Measurements from ENCODE around the gene TWF2. TPM values are rescaled to one million over a fixed set of nuclear protein-coding genes. Genes with fewer than 3 reads are reported as not detected.

Gene TWF2
- polyA plus RNA-seq, 3 donors, result 23.1 to 28.6 (median 25.2) TPM

DNA sequence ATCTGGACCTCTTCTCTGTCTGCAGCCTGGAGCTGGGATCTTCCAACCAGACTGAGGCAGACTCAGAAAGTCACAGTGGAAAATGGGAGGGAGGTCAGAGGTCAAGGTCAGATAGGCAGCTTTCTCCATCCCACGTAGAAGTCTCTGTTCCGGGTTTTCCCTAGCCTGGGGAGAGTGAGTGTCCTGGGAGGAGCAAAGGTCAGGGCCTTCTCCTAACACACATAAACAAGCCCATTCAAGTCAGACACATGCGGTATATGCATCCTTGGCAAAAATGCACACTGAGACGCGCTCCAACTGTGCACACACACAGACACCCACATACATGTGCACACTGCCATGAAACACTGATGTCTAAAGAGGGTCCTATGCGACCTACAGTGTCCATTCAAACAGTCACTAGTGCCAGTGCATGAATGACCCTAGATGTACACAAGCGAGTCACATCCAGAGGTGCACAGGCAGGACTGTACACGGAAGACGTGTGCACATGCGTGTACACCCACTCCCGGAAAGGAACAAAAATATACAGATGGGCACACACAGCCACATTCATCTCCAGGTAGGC is 681 bp downstream of the TWF2 start:
- DNase-seq (ENCODE audit: low read depth in 3 of 3, low spot score in 2 of 3), result no peak

DNA sequence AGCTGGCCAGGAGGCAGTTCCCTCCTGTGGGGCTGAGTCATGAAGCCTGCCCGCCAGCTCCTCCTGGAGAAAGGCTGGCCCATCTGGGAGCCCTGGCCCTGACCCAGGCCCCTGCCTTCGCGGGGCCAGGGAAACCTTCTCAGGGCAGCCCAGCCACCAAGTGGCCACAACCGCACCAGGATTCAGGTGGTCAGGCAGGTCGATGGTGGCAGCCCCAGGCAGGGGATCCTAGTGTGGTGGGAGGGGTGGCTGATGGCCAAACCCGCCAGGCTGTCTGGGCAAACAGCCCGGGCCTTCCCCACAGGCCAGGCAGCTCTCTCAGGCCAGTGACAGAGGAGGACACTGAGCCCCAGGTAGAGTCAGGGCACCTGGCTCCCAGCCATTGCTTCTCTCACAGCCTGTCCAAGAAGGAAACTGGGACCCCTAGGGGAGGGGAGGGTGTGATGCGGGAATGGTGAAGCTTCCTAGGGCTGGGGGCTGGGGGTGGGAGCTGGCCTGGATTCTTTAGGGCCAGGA is 1.2 kb downstream of the TWF2 start:
- no peak for DNase-seq (ENCODE audit: low read depth in 3 of 3, low spot score in 2 of 3)

DNA sequence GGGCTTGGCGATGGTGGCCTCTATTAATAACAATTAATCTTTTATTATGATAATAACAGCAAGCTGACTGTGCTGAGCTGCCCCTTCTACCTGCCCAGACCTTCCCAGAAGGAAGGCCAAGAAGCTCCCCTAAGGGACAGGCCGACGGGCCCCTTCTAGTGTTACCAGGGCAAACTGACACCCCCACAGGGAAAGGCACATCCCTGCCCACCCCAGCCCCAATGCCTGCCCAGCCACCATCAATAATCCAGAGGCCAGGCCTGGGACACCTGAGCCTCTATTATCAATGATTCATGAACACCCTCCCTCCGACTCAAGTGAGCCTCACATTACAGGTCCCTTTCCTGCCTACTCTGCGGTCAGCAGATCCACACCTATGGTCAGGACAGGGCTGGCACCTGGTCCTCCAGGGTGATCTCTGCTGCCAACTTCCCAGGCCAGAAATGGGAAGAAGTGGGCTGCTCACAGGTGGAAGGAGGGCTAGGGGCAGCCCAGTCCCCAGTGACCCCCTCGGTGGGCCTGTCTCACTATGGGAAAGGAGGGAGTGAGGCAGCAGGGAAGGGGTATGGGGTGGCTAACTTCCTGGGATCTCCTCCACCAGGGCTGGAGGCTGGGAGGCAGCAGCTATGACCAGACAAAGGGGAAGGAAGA is 1.8 kb downstream of the TWF2 start:
- DNase-seq (ENCODE audit: low read depth in 3 of 3, low spot score in 2 of 3), result no peak

DNA sequence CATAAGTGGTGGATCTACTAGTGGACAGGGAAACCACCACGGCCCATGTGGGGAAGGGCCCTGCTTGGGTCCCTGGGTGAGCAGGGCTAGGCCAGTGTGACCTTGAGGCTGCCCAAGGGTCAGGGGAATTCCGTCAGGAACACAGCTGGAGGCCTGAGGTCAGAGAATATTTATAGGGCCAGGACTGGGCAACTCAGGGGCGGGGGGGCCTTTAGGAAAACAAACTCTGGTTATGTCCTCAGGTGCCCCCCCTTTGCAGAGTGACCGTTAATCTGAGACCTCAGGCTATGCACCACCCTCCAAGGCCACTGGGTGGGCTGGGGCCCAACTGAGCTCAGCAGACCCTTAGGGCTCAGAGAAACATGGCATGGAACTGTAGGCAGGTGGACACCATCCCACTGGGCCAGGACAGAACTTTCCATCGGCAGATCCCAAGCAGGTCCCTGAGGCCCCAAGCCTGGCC is 2.5 kb downstream of the TWF2 start:
- no peak for DNase-seq (ENCODE audit: low read depth in 3 of 3, low spot score in 2 of 3)

DNA sequence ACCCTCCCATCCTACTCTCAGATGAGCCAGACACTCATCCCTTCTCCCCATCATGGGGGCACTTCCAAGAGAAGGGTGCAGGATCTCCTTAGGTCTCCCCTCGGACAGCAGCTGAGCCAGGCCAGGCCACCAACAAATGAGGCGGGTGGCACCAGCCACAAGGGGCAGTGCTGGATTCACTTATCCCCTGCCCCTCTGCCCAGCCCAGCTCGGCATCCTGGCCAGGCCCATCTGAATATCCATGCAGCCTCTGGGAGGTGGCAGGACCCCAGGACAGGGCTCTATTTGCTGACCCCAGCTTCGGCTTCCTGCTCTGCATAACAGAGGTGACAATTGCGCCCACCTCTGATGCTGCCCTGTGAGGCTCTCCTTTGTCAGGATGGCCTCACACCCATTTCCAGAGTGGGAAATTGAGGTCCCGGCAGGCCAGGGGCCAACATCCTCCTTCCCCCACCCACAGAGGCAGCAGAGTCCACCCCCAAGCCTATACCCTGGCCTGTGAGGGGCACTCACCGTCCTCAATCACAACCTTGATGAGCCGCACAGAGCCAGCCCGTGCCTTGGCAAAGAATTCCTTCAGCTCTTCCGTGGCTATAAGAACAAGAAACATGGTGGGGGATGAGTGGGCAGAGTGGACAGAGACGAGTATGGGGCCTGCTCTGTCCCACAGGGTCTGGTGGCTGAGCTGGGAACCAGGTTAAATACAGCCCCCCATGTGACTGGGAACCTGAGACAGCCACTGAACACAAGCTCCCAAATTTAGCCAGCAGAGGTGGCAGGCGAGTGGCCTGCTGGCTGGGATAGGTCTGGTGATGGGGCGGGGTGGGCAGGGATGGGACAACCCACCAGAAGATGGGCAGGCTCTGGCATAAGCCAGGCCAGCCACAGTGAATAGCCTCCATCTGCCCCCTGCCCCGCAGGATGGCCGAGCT is 4.2 kb downstream of the TWF2 start:
- no peak for DNase-seq (ENCODE audit: low read depth in 3 of 3, low spot score in 2 of 3)

DNA sequence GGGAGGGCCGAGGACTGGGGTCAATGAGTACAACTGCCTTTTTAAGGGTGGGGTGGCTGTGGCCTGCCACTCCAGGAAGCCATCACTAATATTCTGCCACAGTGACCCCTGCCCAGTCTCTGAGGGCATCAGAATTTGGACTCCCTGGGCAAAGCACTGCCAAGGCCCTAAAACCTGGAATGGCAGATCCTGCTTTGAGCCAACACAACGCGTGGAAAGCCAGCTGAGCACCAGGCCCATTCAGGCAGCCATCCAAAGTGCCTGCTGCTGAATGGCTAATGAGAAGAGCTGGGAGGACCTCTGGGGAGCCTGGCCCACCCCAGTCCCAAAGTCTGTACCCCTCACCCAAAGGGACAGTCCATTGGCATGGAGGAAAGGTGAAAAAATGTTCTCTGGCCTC is 5.0 kb downstream of the TWF2 start:
- no peak for DNase-seq (ENCODE audit: low read depth in 3 of 3, low spot score in 2 of 3)

DNA sequence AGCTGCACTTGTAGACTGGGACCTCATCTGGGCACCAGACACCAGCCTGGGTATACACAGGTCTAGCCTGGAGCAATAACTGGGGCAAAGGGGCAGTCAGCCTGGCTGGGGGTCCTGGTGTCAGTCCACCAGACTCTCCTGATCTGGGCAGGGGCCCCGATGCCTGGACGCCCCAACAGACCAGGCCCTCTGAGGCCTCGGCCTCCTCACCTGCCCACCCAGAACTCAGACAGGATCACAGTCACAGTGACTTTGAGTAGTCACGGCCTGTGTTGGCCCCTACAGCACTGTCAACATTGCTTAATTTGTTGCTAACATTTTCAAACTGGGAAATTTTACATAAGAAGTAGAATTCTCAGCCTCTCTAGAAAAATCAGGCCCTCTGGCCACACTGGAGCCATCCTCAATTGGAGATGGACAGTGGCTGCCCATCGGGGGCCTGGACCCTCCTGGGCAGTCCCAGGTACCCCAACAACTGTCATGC is 5.8 kb downstream of the TWF2 start:
- DNase-seq (ENCODE audit: low read depth in 3 of 3, low spot score in 2 of 3), result no peak

DNA sequence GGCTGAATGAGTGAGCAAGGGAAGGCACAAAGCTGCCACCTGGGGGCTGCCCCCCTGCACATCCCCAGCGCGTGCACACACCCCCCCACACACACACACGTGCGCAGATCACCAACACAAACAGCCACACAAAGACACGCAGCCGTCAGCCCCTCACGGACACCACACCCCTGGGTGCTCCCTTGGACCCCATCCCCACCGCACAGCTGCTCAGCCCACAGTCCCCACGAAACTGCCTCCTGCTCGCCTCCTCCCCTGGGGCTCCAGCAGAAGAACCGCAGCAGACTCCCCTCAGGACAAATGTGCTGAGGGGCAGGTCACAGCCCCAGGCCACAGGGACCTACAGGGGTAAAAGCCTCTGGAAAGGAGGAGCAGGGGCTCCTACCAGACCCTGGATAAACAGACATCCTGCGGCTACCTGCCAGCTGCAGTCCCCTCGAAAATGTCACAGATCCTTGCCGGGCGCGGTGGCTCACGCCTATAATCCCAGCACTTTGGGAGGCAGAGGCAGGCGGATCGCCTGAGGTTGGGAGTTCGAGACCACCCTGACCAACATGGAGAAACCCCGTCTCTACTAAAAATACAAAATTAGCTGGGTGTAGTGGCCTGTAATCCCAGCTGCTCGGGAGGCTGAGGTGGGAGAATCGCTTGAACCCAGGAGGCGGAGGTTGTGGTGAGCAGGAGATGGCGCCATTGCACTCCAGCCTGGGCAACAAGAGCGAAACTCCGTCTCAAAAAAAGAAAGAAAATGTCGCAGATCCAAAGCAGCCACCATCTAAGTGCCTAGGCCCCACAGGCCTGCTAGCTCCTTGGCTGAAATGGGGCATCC is 6.5 kb downstream of the TWF2 start:
- DNase-seq (ENCODE audit: low read depth in 3 of 3, low spot score in 2 of 3), result no peak

DNA sequence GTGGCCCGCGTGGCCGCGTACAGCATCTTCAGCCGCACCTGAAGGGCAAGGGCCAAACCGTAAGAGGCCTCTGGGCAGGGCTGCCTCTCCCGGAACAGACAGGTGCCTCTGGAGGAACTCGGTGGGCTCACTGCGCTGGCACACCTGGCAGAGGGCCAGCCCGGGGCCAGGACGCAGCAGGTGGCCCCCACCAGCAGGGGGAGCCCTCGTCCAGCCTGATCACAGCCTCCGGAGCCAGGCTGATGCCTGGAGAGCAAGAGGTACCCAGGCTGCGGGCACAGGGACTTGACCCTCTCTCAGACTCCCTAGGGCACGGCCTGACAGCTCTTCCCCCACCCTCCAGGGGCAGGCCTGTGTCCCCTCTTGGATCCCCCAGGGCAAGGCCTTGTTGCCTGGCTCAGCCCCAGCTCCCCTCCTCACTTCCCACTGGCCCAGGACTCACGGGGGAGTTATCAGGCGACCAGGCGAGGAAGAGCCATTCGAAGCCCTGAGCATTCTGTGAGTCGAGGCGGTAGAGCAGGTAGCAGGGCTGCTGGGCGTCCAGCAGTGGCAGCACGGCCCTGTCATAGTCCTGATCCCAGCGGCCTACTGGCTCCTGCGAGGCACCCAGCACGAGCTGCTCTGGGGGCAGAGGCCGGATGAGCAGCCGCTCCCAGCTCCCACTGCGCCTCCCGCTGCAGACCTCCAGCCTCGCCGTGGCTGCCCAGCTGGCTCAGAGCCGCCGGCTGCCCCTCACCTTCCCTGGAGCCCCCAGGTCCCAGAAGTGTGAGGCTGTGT is 7.3 kb downstream of the TWF2 start:
- DNase-seq (ENCODE audit: low read depth in 3 of 3, low spot score in 2 of 3), result no peak

DNA sequence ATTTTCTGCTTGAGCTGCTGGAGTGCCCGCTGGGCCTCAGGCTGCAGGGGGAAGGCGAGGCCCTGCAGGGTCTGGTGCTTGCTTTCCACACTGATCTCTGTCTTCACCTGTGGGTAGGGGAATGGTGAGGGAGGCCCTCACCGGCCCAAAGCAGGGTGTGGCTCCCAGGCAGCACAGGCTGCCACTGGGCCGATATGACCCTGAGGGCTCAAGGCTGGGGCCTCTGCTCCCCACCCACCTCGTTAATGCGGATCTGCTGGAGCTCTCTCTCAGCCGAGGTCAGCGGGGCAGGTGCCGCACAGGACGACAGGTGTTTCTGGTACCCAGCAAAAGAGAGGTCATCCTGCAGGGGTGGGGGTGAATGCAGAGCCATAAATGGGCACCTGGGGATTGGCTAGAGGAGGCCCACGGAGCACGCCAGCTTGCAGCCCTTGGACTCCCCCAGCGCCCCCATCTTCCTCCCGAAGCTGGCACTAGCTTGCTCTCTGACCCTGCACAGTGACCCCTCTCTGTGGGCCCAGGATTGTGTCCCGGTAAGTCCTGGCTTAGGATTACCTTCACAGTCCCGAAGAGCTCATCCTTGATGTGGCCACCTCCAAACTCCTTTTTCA is 8.0 kb downstream of the TWF2 start:
- no peak for DNase-seq (ENCODE audit: low read depth in 3 of 3, low spot score in 2 of 3)

DNA sequence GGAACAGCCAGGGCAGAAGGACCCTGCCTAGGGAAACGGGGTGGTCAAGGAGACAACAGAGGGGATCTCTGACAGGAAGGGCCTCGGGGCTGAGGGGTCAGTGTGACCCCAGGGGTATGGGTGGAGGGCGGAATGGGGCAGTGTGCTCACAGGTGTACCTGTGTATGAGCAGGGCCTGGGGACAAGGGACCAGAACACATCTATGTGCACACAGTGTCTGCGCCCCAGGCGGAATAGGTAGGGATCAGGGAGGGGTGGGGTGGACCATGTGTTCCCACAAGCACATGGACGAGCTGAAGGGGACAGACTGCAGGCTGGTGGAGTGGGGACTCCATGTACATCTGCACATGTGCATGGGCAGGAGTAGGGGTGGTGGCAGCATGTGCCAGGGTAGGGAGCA is 8.5 kb downstream of the TWF2 start:
- DNase-seq (ENCODE audit: low read depth in 3 of 3, low spot score in 2 of 3), result no peak

DNA sequence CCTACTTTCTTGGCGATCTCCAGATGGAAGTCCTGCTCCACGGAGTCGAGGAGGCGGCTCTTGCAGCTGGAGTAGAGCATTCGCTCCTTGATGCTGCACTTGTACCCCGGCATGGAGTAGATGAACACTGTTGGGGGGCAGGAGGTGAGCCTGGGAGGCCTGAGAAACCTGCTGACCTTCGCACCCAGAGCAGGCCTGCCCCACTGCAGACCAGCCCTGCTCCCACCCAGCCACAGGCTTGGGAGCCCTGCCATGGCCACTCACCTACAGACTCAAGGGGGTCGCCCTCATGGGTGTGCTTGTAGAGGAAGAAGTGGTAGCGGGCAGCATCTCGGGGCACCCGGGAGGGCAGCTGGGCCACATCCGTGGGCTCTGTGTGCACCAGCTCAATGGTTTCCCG is 9.3 kb downstream of the TWF2 start:
- no peak for DNase-seq (ENCODE audit: low read depth in 3 of 3, low spot score in 2 of 3)

DNA sequence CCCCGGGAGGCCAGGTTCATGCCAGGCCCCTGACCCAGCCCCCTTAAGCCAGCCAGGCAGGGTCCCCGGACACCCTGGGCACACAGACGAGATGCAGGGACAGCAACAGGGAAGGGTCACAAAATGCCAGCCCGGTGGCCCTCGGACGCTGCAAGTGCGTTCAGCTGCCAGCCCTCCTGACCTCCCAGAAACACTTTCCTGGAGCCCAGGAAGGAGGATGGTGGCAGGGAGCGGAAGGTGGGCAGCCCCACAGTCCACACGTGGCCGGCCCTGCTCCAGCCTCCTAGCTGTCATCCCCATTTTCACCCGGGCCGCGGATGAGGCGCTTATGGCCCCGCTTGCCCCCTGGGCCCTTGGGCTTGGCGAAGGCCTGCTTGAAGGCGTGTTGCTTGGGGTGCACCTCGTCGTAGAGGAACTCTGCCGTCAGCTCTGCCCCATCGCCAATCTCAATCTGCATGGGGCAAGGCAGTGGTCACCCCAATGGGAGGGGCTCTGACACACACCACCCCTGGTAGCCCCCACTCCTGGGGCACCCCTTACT is 10.1 kb downstream of the TWF2 start:
- DNase-seq (ENCODE audit: low read depth in 3 of 3, low spot score in 2 of 3), result no peak

DNA sequence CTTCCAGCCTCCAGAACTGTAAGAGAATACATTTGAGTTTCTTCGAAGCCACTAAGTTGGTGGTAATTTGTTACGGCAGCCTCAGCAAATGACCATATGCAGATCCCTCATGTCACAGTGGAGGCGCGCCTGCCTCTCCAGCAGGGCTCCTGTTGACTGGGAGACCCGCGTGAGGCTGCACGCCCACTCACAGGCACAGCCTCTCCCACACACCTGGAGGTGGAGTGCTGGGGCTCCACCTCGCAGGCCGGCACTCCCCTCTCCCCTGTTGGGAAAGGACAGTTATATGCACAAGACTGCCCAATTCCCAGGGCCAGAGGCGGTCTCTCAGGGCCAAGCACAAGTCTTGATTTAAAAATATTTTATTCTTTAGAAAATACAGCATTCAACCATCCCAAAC is 10.7 kb downstream of the TWF2 start:
- no peak for DNase-seq (ENCODE audit: low read depth in 3 of 3, low spot score in 2 of 3)

DNA sequence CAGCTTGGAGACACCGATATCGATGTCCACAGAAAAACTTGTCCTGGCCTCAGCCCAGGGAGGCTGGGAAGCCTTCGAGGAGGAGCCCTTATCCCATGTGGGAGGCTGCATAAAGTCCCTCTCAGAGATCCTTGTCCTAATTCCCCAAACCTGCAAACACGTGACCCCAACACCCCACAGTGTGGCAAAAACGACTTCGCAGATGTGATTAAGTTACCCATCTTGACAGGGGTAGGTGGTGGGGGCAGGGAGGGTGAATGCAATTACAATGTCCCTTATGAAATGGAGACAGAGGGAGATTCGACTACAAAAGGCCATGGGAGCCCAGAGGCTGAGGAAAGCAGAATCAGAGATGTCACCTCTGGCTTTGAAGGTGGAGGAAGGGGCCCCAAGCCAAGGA is 11.2 kb downstream of the TWF2 start:
- DNase-seq (ENCODE audit: low read depth in 3 of 3, low spot score in 2 of 3), result no peak

DNA sequence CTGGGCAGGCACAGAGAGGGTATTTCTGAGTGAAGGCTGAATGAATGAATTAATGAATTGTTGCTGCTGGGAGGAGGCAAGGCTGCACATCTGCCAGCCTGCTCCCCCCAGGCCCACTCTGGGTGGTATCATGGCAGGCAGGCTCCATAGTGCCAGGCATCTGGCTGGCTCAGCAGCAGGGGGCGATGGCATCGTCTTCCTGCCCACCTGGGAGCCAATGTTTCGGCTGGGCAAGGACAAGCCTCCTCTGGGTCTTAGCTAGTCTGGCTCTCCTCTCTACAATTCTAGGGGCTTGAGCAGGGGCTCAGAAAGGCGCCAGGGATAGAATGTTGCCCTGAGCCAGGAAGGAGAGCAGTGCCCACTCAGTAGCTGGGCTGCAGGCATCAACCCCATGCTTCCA is 11.8 kb downstream of the TWF2 start:
- no peak for DNase-seq (ENCODE audit: low read depth in 3 of 3, low spot score in 2 of 3)

DNA sequence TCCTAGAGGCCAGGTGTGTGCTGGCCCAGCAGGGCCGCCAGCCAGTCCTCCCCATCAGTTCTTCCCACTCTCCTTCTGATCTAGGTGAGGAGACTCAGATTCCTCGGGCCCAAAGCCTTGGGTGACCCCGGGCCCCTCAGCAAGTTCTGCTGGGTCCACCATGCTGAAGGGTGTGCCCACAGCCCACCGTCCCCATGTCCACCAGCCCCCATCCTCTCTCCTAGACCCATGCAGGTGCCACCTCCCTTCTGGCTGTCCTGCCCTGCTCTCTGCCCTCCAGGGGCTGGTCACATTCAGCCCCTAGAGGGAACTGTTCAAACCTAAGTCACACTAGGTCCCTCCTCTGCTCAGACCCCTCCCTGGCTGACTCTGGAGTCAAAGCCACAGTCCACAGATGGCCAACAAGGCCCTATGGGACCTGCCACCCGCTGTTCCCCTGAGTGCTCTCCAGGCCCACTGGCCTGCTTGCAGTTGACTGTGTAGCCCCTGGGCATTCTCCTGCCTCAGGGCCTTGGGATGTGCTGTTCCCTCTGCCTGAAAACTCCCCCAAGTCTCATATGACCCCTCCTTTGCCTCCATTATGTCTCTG is 12.6 kb downstream of the TWF2 start:
- DNase-seq (ENCODE audit: low read depth in 3 of 3, low spot score in 2 of 3), result no peak

DNA sequence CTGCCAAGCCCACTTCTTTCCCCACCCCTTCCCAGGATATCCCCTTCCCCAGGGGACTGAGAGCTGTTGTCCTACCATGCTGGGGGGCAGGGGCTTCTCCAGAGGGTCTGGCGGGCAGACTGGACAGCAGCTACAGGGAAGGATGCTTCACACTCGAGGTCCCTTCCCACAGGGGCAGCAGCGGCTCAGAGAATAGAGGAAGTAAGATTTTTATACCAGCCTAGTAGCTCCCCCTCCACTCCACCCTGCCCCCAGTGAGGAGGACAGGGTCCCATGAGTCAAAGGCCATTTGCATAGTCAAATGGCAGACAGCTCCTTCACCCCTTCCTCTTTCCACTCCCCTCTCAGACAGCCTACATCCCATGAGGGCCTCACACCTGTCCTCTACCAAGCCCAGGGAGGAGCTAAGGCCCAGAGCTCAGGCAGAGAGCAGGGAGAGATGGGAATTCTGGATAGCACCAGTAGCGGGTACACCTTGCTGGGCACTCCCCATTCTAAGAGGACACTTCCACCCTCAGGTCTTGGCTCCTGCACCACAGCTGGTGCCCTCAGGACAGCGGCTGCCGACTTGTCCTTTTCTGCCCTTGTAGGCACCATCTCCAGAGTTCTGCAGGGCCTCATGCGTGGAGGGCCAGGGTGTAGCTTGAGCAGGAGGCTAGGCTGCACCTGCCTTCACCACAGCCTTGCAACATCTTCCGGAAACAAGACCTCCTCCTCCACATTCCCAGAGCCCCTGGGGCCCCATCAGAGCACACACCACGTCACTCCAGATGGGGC is 13.3 kb downstream of the TWF2 start, which contains the start of gene TLR9:
TSS of gene TLR9 (minus strand) at position 194 of the 777 bp plus-strand sequence. CDS start at position 78, 116 bp downstream.
- DNase-seq (ENCODE audit: low read depth in 3 of 3, low spot score in 2 of 3), result no peak

All from right renal cortex interstitium (tissue), 3 donors.